ENCODE data around the gene NPHS1.

- TF ChIP-seq EZH2 (IDR thresholded peaks at IDR 0.05; ENCODE audit: low read length, missing control alignments) (no peak), CTCF (conservative IDR thresholded peaks at IDR 0.05 in 1 of 2, IDR thresholded peaks at IDR 0.05 in 1 of 2; ENCODE audit: low read depth in 1 of 2, low read length in 2 of 2) (no peak)
These were observed 33.9 kb downstream of the NPHS1 start for GRCh38 chr19:35818445-35818844.
